ELR (cell line): ENCODE measurements around the gene UNC5B.
A peak's percentile ranks its signal among the peaks of the same experiment; 100 is the strongest.

Experiments used
- DNase-seq: peaks from one replicate; pipeline ENCODE4 v3.0.0-alpha.2; 2015; ENCODE audit warnings: low read depth

The UNC5B gene

DNA sequence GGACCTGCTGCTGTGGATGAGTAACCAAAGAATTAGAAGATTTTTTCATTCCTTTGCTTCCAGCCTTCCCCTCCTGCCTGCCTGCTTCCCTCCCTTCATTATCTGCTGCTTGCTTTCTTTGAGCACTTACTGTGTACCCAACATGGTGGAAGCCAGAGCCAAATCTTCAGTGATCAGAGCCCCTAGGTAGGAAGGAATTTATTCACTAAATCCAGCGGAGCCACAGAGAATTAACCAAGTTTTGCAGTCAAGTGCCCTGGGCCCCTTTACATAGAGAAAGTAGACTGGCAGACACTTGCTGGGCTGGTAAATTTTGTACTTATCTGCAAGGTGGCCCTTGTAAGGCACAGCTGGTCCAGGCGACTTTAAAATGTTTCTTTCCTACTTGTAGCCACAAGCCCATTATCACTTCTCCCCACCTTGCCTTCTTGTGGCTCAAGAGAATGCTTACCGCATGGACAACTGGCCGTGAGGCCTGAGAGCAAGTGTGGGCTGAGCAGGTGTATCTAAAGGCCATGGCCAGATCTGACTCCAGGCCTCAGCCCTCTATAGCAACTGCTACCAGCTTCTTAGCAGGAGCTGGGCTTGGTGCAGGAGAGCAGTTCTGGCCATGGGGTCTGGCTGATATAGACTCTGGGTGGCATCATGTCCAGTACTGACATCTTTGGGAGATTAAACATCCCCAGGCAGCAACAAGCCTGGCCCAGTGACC is 11.1 kb downstream of the UNC5B start:
- no peak for DNase-seq

- no peak for DNase-seq
Observed at GRCh38 chr10:71225291-71226058, 13.1 kb downstream of the UNC5B start.

- no peak for DNase-seq
Observed at GRCh38 chr10:71228875-71229675, 16.7 kb downstream of the UNC5B start.

DNA sequence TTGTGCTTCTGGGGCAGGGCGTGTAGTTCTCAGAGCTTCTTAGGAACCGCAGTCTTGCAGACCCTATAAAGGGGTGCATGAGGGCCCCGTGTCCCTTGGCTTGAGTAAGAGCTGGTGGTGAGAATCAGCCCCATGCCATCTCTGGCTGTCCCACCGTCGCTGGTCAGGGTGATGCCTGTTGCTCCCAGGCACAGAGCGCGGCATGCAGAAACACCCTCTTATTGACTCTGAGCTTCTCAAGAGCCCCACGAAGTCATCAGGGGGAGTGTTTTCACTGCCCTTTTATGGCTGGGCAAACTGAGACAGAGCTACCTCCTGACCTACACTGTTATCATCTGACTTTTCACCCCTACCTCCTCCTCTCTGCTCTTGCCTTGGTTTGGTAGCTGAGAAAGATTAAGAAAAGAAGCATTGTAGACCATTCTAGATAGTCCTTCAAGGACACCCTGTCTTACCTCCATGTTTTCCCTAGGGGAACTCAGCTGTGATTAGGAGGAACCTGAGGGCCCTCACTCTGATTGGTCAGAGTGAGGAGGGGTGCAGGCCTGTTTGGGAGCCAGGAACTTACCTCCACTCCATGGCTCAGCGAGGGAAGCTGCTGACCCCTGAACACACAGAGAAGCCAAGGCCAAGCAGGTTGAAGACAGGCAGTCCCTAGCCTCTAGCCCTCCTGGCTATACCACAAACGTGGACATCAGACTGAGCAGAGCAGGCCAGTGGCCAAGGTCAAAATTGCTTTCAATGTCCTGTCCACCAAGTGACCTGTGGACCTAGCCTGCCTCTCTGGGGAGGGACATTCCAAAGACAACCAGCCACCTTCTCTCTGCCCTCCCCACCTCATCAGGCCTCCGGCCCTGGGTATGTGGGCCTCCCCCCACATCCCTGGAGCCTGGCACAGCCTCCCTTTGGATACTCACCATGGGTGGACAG is 17.6 kb downstream of the UNC5B start:
- DNase-seq, result no peak

GRCh38 chr10:71230656-71231025 is 18.3 kb downstream of the UNC5B start:
- no peak for DNase-seq

DNA sequence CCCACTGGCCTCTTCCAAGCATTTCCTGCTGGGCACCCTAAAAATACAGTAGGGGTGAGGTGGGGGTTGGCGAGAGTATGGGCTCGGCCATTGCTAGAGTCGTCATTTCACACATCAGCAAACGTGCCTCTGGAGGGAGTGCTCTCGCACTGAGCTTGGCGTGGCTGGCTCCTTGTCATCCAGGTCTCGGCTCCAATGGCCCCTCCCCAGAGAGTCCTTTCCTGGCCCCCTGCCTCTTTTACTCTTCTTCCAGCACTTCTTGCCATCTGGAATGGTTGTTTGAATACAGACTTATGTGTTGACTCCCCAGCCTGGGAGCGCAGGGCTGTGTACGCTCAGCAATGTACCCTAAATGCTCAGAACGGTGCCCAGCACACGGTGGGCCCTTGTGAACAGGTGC is 18.8 kb downstream of the UNC5B start:
- DNase-seq, result no peak

DNA sequence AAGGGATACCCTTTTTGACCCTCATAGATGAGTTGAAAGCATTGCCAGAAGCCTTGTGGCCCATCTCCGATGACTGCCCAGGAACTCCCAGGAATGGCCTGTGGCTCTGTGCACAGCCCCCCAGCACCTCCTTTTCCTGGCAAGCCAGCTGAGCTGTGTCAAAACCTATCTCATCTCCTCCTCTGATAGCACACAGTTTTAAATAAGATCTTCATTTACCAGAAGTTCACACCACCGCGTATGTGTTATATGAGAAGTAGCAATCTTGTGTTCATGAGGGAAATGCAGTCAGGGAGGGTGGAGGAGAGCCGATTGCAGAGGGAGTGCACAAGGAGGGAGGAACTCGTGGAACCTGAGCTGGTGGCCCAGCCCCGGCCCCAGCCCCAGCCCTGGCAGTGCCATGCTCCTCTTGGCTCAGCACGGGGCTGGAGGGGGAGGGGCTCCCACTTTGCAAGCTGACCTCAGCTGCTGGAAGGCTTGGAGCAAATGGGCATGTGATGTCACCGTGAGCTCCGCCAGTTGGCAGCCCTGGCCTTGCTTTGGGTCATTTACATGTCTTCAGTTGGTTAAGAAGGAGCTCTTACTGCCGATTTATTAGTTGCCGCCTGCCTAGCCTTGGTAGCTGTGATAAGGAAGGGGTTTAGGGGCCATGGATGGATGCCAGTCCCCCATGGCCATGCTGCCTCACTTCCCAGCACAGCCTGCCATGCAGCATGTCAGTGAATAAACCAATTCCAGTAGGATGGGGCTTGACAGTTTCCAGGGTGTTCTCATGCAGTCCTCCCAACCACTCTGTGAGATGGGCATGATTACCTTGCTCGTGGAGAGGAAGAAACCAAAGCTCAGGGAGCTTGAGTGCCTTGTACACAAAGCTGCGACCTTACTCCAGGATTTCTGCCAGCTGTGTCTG is 20.0 kb downstream of the UNC5B start:
- no peak for DNase-seq

DNA sequence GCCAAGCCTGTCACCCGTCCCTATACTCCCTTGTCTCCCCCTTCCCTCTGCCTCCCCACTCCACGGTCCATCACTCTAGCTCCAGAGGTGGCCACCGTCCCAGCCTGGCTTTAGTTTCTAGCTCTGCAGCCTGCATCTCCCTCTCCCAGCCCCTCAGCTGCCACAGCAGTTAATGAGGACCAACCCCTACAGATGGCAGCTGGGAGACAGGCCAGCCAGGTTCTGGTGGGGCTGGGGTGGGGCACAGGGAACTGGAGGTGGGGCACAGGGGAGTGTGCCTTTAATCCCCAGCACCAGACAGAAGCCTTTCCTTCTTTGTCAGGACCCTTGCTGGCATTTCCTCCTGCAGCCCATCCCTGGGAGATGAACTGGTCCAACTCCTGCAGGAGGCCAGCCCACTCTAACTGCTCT is 21.1 kb downstream of the UNC5B start:
- DNase-seq, result no peak

- DNase-seq, result no peak
Observed at GRCh38 chr10:71234004-71234894, 21.9 kb downstream of the UNC5B start.

- peak; percentile 65 for DNase-seq
Observed at GRCh38 chr10:71234970-71235685, 22.8 kb downstream of the UNC5B start.

GRCh38 chr10:71235808-71236207 is 23.4 kb downstream of the UNC5B start:
- DNase-seq, result no peak

DNA sequence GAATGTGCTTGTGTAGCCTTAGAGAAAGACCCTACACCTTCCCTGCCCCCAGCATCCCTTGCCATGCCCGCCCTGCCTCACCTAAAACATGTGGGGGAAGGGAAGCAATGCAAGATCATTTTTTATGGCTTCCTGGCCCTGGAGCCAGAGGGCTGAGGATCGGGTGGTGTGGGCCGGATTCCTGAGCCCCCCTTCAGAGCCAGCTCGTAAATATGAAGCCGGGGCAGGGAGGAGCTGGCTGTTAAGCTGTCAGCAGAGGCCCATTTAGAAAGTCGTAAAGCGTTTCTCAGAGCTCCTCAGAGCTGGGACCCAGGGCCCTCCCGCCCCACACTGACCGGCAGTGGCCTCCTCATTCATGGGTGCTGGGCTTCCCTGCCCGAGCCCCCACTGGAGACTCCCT is 23.9 kb downstream of the UNC5B start:
- no peak for DNase-seq

DNA sequence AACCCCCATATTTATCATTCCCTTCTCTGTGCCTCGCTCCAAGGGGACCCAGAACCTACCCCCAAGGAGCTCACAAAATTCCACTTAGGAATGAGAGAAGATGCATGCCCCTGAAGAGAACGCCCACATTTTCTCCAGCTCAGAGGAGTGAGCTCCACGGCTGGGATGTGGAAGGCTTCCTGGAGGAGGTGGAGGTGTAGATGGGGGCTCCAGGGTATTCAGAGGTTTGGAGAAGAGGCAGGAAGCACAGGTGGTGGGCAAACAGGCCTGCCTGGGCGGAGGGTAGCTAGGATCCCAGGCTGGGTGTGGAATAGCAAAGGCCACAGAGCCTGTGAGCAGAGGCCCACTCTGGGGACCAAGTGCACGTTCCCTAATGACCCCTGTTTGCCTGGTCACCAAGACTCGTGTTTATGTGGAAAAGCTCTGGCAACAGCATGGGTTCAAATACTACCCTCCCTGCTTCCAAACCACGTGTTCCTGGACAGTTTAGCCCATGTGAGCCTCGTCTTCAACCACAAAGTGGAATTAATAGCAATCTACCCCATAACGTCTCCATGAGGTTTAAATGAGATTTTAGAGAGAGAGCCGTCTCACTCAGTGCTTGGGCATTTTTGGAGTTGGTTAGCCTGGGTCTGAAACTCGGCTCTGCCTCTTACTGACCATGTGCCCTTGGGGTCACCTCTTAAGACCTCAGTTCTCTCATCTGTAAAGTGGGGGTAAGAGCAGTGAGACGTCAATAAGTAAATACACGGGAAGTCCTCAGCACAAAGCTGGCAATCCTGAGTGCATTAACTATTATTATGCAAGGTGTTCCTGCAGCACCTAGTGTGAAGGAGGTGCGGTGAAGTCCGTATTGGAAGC is 24.7 kb downstream of the UNC5B start:
- DNase-seq, result no peak

DNA sequence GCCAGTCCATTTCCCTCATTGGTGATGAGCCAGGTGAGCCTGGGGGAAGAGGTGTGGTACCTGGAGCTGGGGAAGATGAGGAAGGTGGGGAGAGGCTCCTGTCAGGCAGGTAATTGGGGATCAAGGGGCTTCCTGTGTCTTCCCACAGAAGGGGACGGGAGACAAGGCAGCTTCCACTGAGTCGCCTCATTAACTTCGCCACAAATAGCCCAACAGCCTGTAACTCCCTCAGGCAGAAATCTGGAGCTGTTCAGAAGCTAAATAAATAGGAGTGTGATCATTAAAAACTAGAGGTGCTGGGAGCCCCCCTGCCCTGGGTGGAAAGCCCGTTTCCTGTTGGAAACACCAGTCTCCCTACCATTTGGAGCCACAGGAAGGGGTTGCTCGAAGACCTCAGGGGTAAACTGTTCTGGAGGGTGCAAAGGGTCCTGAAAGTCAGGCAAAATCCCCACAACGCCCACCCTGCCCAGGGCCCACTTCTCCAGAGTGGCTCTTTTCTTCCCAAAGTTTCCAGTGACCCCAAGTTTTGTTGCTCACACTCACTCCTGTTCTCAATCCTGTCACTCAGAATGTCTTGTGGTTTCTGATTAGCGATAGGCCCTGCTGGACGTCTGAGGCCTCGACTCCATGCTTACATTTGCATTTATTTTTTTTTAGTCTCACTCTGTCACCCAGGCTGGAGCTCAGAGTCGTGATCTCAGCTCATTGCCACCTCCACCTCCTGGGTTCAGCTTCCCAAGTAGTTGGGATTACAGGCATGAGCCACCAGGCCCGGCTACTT is 25.7 kb downstream of the UNC5B start:
- DNase-seq, result no peak

DNA sequence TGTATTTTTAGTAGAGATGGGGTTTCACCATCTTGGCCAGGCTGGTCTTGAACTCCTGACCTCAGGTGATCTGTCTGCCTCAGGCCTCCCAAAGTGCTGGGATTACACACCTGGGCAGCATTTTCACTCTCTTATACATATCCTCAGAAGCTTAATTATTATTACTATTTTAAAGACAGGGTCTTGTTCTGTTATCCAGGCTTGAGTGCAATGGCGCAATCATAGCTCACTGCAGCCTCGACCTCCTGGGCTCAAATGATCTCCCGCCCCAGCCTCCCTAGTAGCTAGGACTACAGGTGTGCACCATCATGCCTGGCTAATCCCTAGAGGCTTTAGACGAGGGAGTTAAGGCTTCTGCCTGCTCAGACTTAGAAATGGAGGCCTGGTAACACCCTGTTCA is 26.3 kb downstream of the UNC5B start:
- no peak for DNase-seq

GRCh38 chr10:71239131-71239915 is 27.0 kb downstream of the UNC5B start:
- DNase-seq, result no peak
